Duodenal mucosa (tissue), 2 donors: ENCODE data around the gene DAPK2.
"Not testable (repeated sequence)": the region's sequence is repeated elsewhere in the genome, so short reads cannot be mapped to it uniquely, and the experiment has no call there.

Experiments
- H3K27ac ChIP-seq: one replicate; pipeline ENCODE4 v1.7.0; 2013; ENCODE audit warnings: low read depth, low read length
- H3K27me3 ChIP-seq, 2 donors: one replicate each; pipeline ENCODE4 v1.7.0; 2013; ENCODE audit warnings: low read length in 2 of 2, control low read depth in 1 of 2; ENCODE audit not compliant: insufficient read depth in 2 of 2, control insufficient read depth in 1 of 2
- H3K36me3 ChIP-seq, 2 donors: one replicate each; pipeline ENCODE4 v1.7.0; 2013; ENCODE audit warnings: low read length in 2 of 2, control low read depth in 1 of 2; ENCODE audit not compliant: insufficient read depth in 2 of 2, control insufficient read depth in 1 of 2
- H3K4me1 ChIP-seq, 2 donors: one replicate each; pipeline ENCODE4 v1.7.0; 2013; ENCODE audit warnings: low read length in 2 of 2, control low read depth in 1 of 2; ENCODE audit not compliant: insufficient read depth in 2 of 2, control insufficient read depth in 1 of 2
- H3K4me3 ChIP-seq, 2 donors: one replicate each; pipeline ENCODE4 v1.7.0; 2013; ENCODE audit warnings: low read length in 2 of 2, low read depth in 1 of 2
- H3K9ac ChIP-seq, 2 donors: one replicate each; pipeline ENCODE4 v1.7.0; 2013; ENCODE audit warnings: low read length in 2 of 2, low read depth in 1 of 2
- H3K9me3 ChIP-seq, 2 donors: one replicate each; pipeline ENCODE4 v1.7.0; 2013; ENCODE audit warnings: low read length in 2 of 2, control low read depth in 1 of 2; ENCODE audit not compliant: control insufficient read depth in 1 of 2

The DAPK2 gene

DNA sequence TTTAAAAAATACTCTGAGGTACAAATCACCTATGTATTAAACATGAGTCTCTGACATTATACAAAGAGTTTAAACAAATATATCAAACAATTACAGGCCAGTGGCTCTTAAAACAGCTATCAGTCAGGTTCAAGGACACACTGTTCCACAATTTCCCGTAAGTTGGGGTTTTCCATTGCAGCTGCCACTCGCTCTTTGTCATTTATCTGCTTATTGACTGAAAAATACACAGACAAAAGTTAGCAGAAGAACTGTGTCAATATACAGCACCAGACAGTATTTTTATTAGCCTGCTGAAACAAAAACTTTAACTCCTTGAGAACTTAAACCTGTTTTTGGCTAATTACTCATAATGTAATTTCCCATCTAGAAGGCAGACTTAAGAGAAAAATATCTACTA lies 26.5 kb upstream of the DAPK2 start:
- Histone ChIP-seq H3K4me1 (peaks cover 5 to 12% of the 10 kb centered on the region in 2 donors), H3K9ac (no peak overlapping the region), H3K27ac (no peak overlapping the region), H3K9me3 (no peaks in the 10 kb centered on the region), H3K4me3 (no peak overlapping the region), H3K36me3 (peaks cover 11 to 32% of the 10 kb centered on the region in 2 donors), H3K27me3 (no peaks in the 10 kb centered on the region)

DNA sequence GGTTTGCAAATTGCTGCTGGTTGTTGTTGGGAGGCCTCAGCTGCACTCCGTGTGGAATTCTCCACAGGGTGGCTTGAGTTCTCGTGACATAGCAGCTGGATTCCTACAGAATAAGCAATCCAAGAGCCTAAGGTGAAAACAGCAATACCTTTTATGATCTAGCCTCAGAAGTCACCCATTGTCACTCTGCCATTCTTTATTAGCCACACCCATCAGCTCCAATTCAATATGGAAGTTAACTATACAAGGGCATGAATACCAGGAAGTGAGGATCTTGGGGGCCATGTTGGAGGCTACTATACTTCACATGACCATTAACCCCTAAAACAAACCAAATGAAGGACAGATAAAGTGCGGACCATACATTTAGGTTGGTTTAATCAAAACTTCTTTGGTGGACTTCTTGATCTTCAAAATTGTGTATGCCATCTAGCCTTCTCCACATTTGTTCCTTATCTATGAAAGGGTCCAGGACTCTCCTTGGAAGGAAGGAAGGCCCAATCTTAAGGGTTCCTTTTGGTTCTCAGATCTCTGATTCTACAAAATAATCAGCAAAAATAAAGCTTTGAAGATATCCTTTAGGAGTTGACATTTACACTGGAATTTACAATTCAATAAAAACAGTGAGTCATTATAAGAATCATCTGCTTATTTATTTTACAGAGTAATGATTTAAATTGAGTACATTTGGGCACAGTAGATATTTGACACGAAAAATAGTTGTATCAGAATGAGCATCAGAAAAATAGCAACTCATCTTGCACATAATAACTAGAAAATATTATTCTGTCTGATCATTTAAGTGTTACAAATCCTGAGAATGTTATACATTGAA lies 25.9 kb upstream of the DAPK2 start:
- Histone ChIP-seq H3K36me3 (peaks cover 8 to 32% of the 10 kb centered on the region in 2 donors), H3K27me3 (no peaks in the 10 kb centered on the region), H3K9ac (no peak overlapping the region), H3K27ac (no peak overlapping the region), H3K4me3 (no peak overlapping the region), H3K9me3 (no peaks in the 10 kb centered on the region), H3K4me1 (peaks cover 5 to 12% of the 10 kb centered on the region in 2 donors)

DNA sequence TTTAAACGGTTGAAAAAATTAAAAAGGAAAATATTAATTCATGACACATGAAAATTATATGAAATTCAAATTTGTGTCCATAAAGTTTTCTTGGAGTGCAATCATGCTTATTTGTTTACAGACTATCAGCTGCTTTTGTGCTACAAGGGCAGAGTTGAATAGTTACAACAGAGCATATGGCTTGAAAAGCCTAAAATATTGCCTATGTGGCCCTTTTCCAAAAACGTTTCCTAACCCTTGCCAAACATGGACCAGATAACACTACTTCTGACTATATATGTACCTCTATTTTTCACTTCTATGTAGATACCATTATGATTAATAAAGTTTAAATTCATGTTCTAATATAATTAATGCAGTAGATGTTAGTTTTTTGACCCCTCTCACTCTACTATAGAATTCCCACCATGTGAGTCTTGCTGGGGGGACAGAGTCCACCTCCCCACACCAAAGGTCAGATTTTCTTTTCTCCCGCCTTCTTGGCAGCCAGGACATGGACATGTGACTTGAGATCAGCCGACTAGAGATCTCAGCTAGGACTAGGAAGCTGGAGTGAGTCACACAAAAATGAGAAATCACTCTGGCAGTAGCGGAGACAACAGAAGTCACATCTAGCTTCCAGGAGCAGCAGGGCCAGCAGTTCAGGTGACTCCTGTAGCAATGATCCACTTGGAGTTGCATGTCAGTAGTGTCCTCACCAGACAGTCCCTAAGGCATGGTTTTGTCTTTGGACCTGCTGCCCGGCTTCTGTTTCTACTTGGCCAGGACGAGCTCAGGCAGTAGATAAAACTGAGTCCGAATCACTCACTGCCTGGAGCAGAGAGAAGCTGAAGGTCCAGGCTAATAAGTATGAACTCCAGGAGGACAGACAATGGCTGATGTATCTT lies 24.9 kb upstream of the DAPK2 start:
- Histone ChIP-seq H3K9ac (no peak overlapping the region), H3K36me3 (peaks cover 8 to 32% of the 10 kb centered on the region in 2 donors), H3K9me3 (no peaks in the 10 kb centered on the region), H3K27ac (no peak overlapping the region), H3K27me3 (no peaks in the 10 kb centered on the region), H3K4me3 (no peak overlapping the region), H3K4me1 (peaks cover 5 to 12% of the 10 kb centered on the region in 2 donors)

- H3K4me1 ChIP-seq: peaks cover 5 to 12% of the 10 kb centered on the region in 2 donors
- no peak overlapping the region for H3K4me3 ChIP-seq
- H3K9me3 ChIP-seq: no peaks in the 10 kb centered on the region
- no peak overlapping the region for H3K27ac ChIP-seq
- no peak overlapping the region for H3K9ac ChIP-seq
- peaks cover 6 to 28% of the 10 kb centered on the region in 2 donors for H3K36me3 ChIP-seq
- H3K27me3 ChIP-seq: no peaks in the 10 kb centered on the region
These were observed 23.8 kb upstream of the DAPK2 start for GRCh38 chr15:64070106-64070505.

DNA sequence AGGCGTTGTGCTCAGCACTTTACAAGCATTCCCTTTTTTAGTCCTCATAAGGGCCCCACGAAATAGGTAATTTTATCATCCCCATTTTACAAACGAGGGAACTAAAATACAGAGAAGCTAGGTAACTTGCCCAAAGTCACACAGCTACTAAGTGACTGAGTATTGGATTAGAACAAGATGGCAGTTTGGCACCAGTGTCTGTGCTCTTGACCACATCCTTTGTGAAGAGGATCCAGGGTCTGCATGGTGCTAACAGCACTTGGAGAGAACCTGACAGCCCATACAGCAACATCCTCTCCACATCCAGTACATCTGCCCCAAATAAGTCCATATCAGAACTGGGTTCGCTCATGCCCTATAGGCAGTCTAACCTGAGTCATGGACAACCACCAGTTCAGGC lies 21.8 kb upstream of the DAPK2 start:
- Histone ChIP-seq H3K4me1 (peaks cover 5 to 12% of the 10 kb centered on the region in 2 donors), H3K9me3 (no peaks in the 10 kb centered on the region), H3K9ac (no peak overlapping the region), H3K36me3 (peaks cover 5 to 12% of the 10 kb centered on the region in 2 donors), H3K27ac (no peak overlapping the region), H3K27me3 (no peaks in the 10 kb centered on the region), H3K4me3 (no peak overlapping the region)

GRCh38 chr15:64067564-64068030 lies 21.3 kb upstream of the DAPK2 start:
- Histone ChIP-seq H3K4me1 (peaks cover 5 to 12% of the 10 kb centered on the region in 2 donors), H3K4me3 (no peak overlapping the region), H3K9me3 (no peaks in the 10 kb centered on the region), H3K36me3 (peaks cover 5 to 10% of the 10 kb centered on the region in 2 donors), H3K9ac (no peak overlapping the region), H3K27ac (no peak overlapping the region), H3K27me3 (no peaks in the 10 kb centered on the region)

GRCh38 chr15:64066451-64066850 lies 20.2 kb upstream of the DAPK2 start:
- H3K9ac ChIP-seq: no peak overlapping the region
- H3K4me3 ChIP-seq: no peak overlapping the region
- peaks cover 0 to 2% of the 10 kb centered on the region in 2 donors for H3K36me3 ChIP-seq
- no peak overlapping the region for H3K27ac ChIP-seq
- peaks cover 0 to 3% of the 10 kb centered on the region in 2 donors for H3K4me1 ChIP-seq
- H3K9me3 ChIP-seq: no peaks in the 10 kb centered on the region
- H3K27me3 ChIP-seq: no peaks in the 10 kb centered on the region

- no peak overlapping the region for H3K9ac ChIP-seq
- H3K4me1 ChIP-seq: no peaks in the 10 kb centered on the region
- H3K9me3 ChIP-seq: no peaks in the 10 kb centered on the region
- H3K4me3 ChIP-seq: no peak overlapping the region
- H3K27me3 ChIP-seq: no peaks in the 10 kb centered on the region
- no peak overlapping the region for H3K27ac ChIP-seq
- no peaks in the 10 kb centered on the region for H3K36me3 ChIP-seq
These were observed 14.4 kb upstream of the DAPK2 start for GRCh38 chr15:64060716-64061115.

DNA sequence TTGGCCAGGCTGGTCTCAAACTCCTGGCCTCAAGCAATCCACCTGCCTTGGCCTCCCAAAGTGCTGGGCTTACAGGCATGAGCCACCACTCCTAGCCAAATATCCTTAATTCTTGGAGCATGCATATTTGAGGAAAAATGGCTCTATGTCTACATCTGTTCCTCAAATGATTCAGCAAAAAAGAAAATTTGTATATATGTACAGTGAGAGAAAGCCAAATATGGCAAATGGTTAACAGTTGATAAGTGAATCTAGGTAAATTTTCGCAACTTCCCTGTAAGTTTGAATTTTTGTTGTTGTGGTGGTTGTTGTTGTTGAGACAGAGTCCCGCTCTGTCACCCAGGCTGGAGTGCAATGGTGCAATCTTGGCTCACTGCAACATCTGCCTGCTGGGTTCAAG lies 12.8 kb upstream of the DAPK2 start:
- not testable (repeated sequence) for H3K36me3 ChIP-seq, H3K27me3 ChIP-seq, H3K4me3 ChIP-seq, H3K9ac ChIP-seq, H3K9me3 ChIP-seq, H3K27ac ChIP-seq, H3K4me1 ChIP-seq

GRCh38 chr15:64058279-64058678 lies 12.0 kb upstream of the DAPK2 start:
- no peak overlapping the region for H3K9ac ChIP-seq
- H3K9me3 ChIP-seq: no peaks in the 10 kb centered on the region
- no peak overlapping the region for H3K27ac ChIP-seq
- no peaks in the 10 kb centered on the region for H3K36me3 ChIP-seq
- H3K4me3 ChIP-seq: no peak overlapping the region
- H3K4me1 ChIP-seq: no peaks in the 10 kb centered on the region
- H3K27me3 ChIP-seq: no peaks in the 10 kb centered on the region
